H1 (cell line): ENCODE results near the gene MYH10. TPM values are rescaled to one million over a fixed set of nuclear protein-coding genes. Genes with fewer than 3 reads are reported as not detected.

Experiments used
- CTCF ChIA-PET: fragments of 300-600 bp; sonication (Branson Sonifier 250); formaldehyde crosslinking; loops from one replicate; lab custom pipeline; 2021; ENCODE audit not compliant: partially characterized antibody; lab: Charles Lee
- POLR2A ChIA-PET: fragments of 300-600 bp; sonication (Branson Sonifier 250); formaldehyde crosslinking; loops from one replicate; lab custom pipeline; 2021; ENCODE audit warnings: inconsistent platforms; ENCODE audit not compliant: partially characterized antibody; lab: Charles Lee
- DNase-seq, 2 experiments: peaks; one replicate each; pipeline versions ENCODE4 v3.0.0 to v3.0.0-alpha.2; 2010 to 2022; ENCODE audit warnings: low spot score in 2 of 2, low read depth in 1 of 2, mixed read lengths in 1 of 2
- FAIRE-seq: peaks from 2 replicates; lab custom pipeline; 2011; peaks lifted over from hg19 to GRCh38; lab: Jason Lieb, UNC
- H2AFZ ChIP-seq: 2 replicates; pipeline ENCODE4 v1.8.1; 2012; ENCODE audit warnings: low read length, inconsistent platforms
- H2AK5ac ChIP-seq: 2 replicates; pipeline ENCODE4 v1.6.1; 2013; ENCODE audit warnings: low read depth, low read length
- H2BK120ac ChIP-seq: replicated peaks from 2 replicates; pipeline ENCODE3; 2013; ENCODE audit warnings: low read depth, low read length, inconsistent platforms
- H2BK12ac ChIP-seq: 2 replicates; pipeline ENCODE4 v1.6.1; 2013; ENCODE audit warnings: low read depth, low read length
- H2BK15ac ChIP-seq: 2 replicates; pipeline ENCODE4 v1.6.1; 2013; ENCODE audit warnings: low read length
- H2BK20ac ChIP-seq: 2 replicates; pipeline ENCODE4 v1.6.1; 2013; ENCODE audit warnings: low read length
- H2BK5ac ChIP-seq: 2 replicates; pipeline ENCODE4 v1.6.1; 2013; ENCODE audit warnings: low read depth, low read length
- H3K14ac ChIP-seq: 2 replicates; pipeline ENCODE4 v1.6.1; 2013; ENCODE audit warnings: inconsistent platforms; ENCODE audit not compliant: insufficient read length
- H3K18ac ChIP-seq: 2 replicates; pipeline ENCODE4 v1.6.1; 2013; ENCODE audit warnings: low read length; ENCODE audit errors: extremely low read depth
- H3K23ac ChIP-seq: 2 replicates; pipeline ENCODE4 v1.6.1; 2013; ENCODE audit warnings: inconsistent platforms; ENCODE audit not compliant: insufficient read length
- H3K23me2 ChIP-seq: 2 replicates; pipeline ENCODE4 v1.6.1; 2013; ENCODE audit warnings: low read depth, low read length
- H3K27ac ChIP-seq: 2 replicates; pipeline ENCODE4 v1.6.1; 2011; ENCODE audit warnings: low read depth, low read length, inconsistent platforms
- H3K27me3 ChIP-seq, 4 experiments: replicated peaks in 1 of 4; 1 replicate in 1 of 4; 2 replicates in 3 of 4; pipeline versions ENCODE4 v1.6.1 to v1.8.1; 2011 to 2013; ENCODE audit warnings: low read length in 3 of 4, mild to moderate bottlenecking in 3 of 4, inconsistent platforms in 2 of 4, mixed read lengths in 2 of 4, moderate library complexity in 1 of 4; ENCODE audit not compliant: control insufficient read depth in 3 of 4, insufficient read depth in 3 of 4; ENCODE audit errors: extremely low read depth in 1 of 4
- H3K36me3 ChIP-seq, 4 experiments: 2 replicates each; pipeline versions ENCODE4 v1.6.1 to v1.8.1; 2011 to 2013; ENCODE audit warnings: mild to moderate bottlenecking in 4 of 4, low read length in 3 of 4, moderate library complexity in 2 of 4, control low read depth in 1 of 4, inconsistent platforms in 1 of 4; ENCODE audit not compliant: insufficient read depth in 4 of 4, control insufficient read depth in 2 of 4
- H3K4ac ChIP-seq: replicated peaks from 2 replicates; pipeline ENCODE3; 2013; ENCODE audit warnings: low read length, low read depth, mixed read lengths, inconsistent platforms; ENCODE audit not compliant: insufficient read length
- H3K4me1 ChIP-seq, 4 experiments: replicated peaks in 1 of 4; 1 replicate in 1 of 4; 2 replicates in 3 of 4; pipeline versions ENCODE4 v1.6.1 to v1.8.1; 2011 to 2013; ENCODE audit warnings: low read length in 3 of 4, inconsistent platforms in 2 of 4, mixed read lengths in 1 of 4; ENCODE audit not compliant: insufficient read depth in 4 of 4, control insufficient read depth in 3 of 4
- H3K4me2 ChIP-seq, 2 experiments: 2 replicates each; pipeline versions ENCODE4 v1.6.1 to v1.8.1; 2011 to 2013; ENCODE audit warnings: low read depth in 2 of 2, low read length in 2 of 2, control low read depth in 1 of 2, inconsistent platforms in 1 of 2, mild to moderate bottlenecking in 1 of 2; ENCODE audit not compliant: insufficient read depth in 1 of 2
- H3K4me3 ChIP-seq, 4 experiments: fragments of 200-600, 300-600 bp in 1 of 4; sonication (generic), shearing (Covaris generic), sonication (Bioruptor Twin) in 1 of 4; 2 replicates each; pipeline versions ENCODE4 v1.5.1 to v1.8.1; 2011 to 2016; ENCODE audit warnings: low read length in 4 of 4, low read depth in 3 of 4, control low read depth in 2 of 4, inconsistent platforms in 2 of 4, mild to moderate bottlenecking in 2 of 4, mixed read lengths in 1 of 4, moderate library complexity in 1 of 4; ENCODE audit not compliant: insufficient read depth in 2 of 4; ENCODE audit errors: extremely low read depth in 1 of 4
- H3K56ac ChIP-seq: replicated peaks from 2 replicates; pipeline ENCODE3; 2013; ENCODE audit warnings: low read depth, mild to moderate bottlenecking, mixed read lengths, low read length, inconsistent platforms; ENCODE audit not compliant: insufficient read length
- H3K79me1 ChIP-seq: 2 replicates; pipeline ENCODE4 v1.6.1; 2013; ENCODE audit warnings: low read depth, low read length, control low read depth
- H3K79me2 ChIP-seq, 2 experiments: 2 replicates each; pipeline versions ENCODE4 v1.6.1 to v1.8.1; 2012 to 2013; ENCODE audit warnings: low read length in 2 of 2, mild to moderate bottlenecking in 2 of 2, inconsistent platforms in 1 of 2; ENCODE audit not compliant: insufficient read depth in 2 of 2, control insufficient read depth in 1 of 2
- H3K9ac ChIP-seq, 4 experiments: replicated peaks in 1 of 4; 1 replicate in 1 of 4; 2 replicates in 3 of 4; pipeline versions ENCODE4 v1.6.1 to v1.8.1; 2011 to 2013; ENCODE audit warnings: low read depth in 3 of 4, low read length in 3 of 4, control low read depth in 2 of 4, mild to moderate bottlenecking in 2 of 4, moderate library complexity in 2 of 4, inconsistent platforms in 1 of 4; ENCODE audit errors: extremely low read depth in 1 of 4
- H3K9me3 ChIP-seq, 2 experiments: 2 replicates each; pipeline versions ENCODE4 v1.6.1 to v1.8.1; 2012 to 2013; ENCODE audit warnings: mild to moderate bottlenecking in 2 of 2, moderate library complexity in 2 of 2, control low read depth in 1 of 2, inconsistent platforms in 1 of 2, low read depth in 1 of 2, low read length in 1 of 2, mixed read lengths in 1 of 2; ENCODE audit not compliant: insufficient read depth in 2 of 2
- H4K20me1 ChIP-seq, 2 experiments: replicated peaks in 1 of 2; 2 replicates each; pipeline versions ENCODE3 to v1.8.1; 2011 to 2013; ENCODE audit warnings: inconsistent platforms in 2 of 2, low read length in 2 of 2, mild to moderate bottlenecking in 1 of 2; ENCODE audit not compliant: insufficient read depth in 2 of 2, control insufficient read depth in 1 of 2
- H4K5ac ChIP-seq: 2 replicates; pipeline ENCODE4 v1.6.1; 2013; ENCODE audit warnings: low read length, low read depth, mixed read lengths, inconsistent platforms; ENCODE audit not compliant: insufficient read length
- H4K8ac ChIP-seq: 2 replicates; pipeline ENCODE4 v1.8.0; 2013; ENCODE audit warnings: mild to moderate bottlenecking, moderate library complexity, low read length, inconsistent platforms; ENCODE audit not compliant: insufficient read depth; ENCODE audit errors: extremely low read depth
- H4K91ac ChIP-seq: replicated peaks from 2 replicates; pipeline ENCODE3; 2013; ENCODE audit warnings: low read length, mixed read lengths, inconsistent platforms; ENCODE audit not compliant: insufficient read length
- NANOG ChIP-seq: IDR thresholded peaks from 2 replicates; pipeline ENCODE4 v1.6.1; 2011; ENCODE audit warnings: low read length, low read depth, mild to moderate bottlenecking, inconsistent platforms; ENCODE audit not compliant: insufficient read depth, poor library complexity, severe bottlenecking
- SP2 ChIP-seq: IDR thresholded peaks from 2 replicates; pipeline ENCODE4 v1.6.1; 2012; ENCODE audit warnings: mild to moderate bottlenecking, low read length, inconsistent platforms
- WGBS, 2 experiments: shearing (Covaris generic) in 1 of 2; methylation state at CpG; one replicate each; pipeline versions ENCODE4 v1.1.6 to v1.1.7; 2013 to 2015; ENCODE audit warnings: low lambda C conversion rate in 2 of 2, mixed read lengths in 2 of 2, inconsistent platforms in 1 of 2, low coverage in 1 of 2, missing lambda C conversion rate in 1 of 2; ENCODE audit not compliant: insufficient replicate concordance in 2 of 2, insufficient coverage in 1 of 2, insufficient read length in 1 of 2; ENCODE audit errors: extremely low coverage in 1 of 2, missing lambda C conversion rate in 1 of 2; 5-methylcytosine and 5-hydroxymethylcytosine counted together
- polyA plus RNA-seq, 7 experiments: library from polyadenylated mRNA; depleted of rRNA in 3 of 7; stranded (reverse) in 5 of 7; unstranded in 2 of 7; fragments of >200 nt in 5 of 7; fragments of 200-250 nt in 2 of 7; gene quantifications; 1 replicate in 5 of 7; 2 replicates in 1 of 7; 4 replicates in 1 of 7; pipeline versions ENCODE4 v1.2.1 to v1.2.3, GENCODE V29; 2011 to 2013; ENCODE audit warnings: missing spikeins in 2 of 7, mixed read lengths in 2 of 7
- total RNA-seq: library from RNA; stranded (reverse); fragmentation: NEBNext Ultra II Directional; extraction: Animal tissue kit (Norgen Biotek cat#: 25700); gene quantifications from 2 replicates; pipeline ENCODE4 v1.2.1, GENCODE V29; 2021

Gene MYH10
- total and polyA plus RNA-seq, 2 of the 8 experiments (the other 6 are each of a cell fraction or from before 2014, with no cell fraction given), result 64.1 to 289 TPM

DNA sequence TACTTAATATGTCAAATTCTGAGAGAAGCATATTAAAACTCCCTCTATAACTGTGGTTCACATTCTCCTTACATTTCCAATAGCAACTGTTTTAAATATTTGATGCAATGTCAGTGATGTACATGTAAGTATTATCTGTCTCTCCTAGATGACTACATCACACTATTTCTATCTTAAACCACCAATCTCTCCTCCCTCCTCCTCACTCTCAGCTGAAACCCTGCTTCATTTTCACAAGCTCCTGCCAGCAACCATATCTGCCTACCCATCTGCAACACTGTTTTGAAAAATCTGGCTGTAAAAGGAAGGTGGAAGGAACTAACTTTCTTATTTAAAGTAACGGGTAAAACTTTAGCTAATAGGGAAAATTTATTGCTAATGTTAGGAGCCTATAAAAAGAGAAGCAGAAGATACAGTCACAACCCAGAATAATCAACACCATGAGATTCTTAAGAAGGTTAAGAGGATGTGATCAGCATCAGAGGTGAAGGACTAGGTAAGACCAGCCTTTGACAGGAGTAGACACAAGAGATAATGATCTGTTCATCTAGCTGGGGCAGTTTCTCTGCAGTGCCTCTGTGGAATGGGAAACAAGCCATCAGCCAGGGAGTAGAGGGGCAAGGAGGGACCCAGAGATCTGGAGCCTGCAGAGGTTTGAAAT, 31.0 kb downstream of the MYH10 start:
- H3K79me1 ChIP-seq, result peaks cover 7% of the 10 kb centered on the region
- H2BK20ac ChIP-seq, result no peak overlapping the region
- no peak overlapping the region for H3K4me3 ChIP-seq
- ChIA-PET POLR2A (interaction anchor here (0.8 to 1.3 kb wide), 3 partner anchors 9 to 31 kb away, joined by 3 read pairs; partner anchors contain the start of gene MYH10), CTCF (no interaction called here)
- no peak overlapping the region for H3K4ac ChIP-seq
- H3K4me1 ChIP-seq, result no peaks in the 10 kb centered on the region; a peak in 1 of 7 replicates
- H3K4me2 ChIP-seq, result no peak overlapping the region
- FAIRE-seq (no peak), DNase-seq (no peak)
- WGBS, 2 experiments, result 93% methylated on average over 1 of the region's 1 CpG; no CpG with 5 or more reads in 1 of the 2 experiments
- H2BK15ac ChIP-seq, result no peak overlapping the region
- H3K23ac ChIP-seq, result no peak overlapping the region
- TF ChIP-seq SP2 (no peak), NANOG (no peak)
- H3K36me3 ChIP-seq, result peaks cover 3 to 44% (median 5%) of the 10 kb centered on the region in 4 experiments; a peak in 6 of 8 replicates
- no peak overlapping the region for H2BK120ac ChIP-seq
- no peak overlapping the region for H3K9ac ChIP-seq
- H4K20me1 ChIP-seq, result peaks cover 5 to 11% of the 10 kb centered on the region in 2 experiments
- H3K56ac ChIP-seq, result no peak overlapping the region
- no peak overlapping the region for H3K18ac ChIP-seq
- H2AK5ac ChIP-seq, result no peak overlapping the region
- no peak overlapping the region for H2BK5ac ChIP-seq
- H4K8ac ChIP-seq, result no peak overlapping the region
- H4K5ac ChIP-seq, result no peak overlapping the region
- H3K27me3 ChIP-seq, result no peaks in the 10 kb centered on the region
- H3K14ac ChIP-seq, result no peak overlapping the region
- H2AFZ ChIP-seq, result no peak overlapping the region
- H2BK12ac ChIP-seq, result no peak overlapping the region
- H3K9me3 ChIP-seq, result no peaks in the 10 kb centered on the region
- no peaks in the 10 kb centered on the region for H3K23me2 ChIP-seq
- H3K27ac ChIP-seq, result no peak overlapping the region
- H3K79me2 ChIP-seq, result peaks cover 3 to 79% of the 10 kb centered on the region in 2 experiments; a peak in 3 of 4 replicates
- H4K91ac ChIP-seq, result no peak overlapping the region
